ENCODE results near the gene RPSA.

The RPSA gene

GRCh38 chr3:39407259-39407629, 724 bp downstream of the RPSA start:
- peak overlapping the region; percentile 88 for H3K27ac ChIP-seq
- no peaks in the 10 kb centered on the region for H3K36me3 ChIP-seq (ENCODE audit: control insufficient read depth, insufficient read depth, low read length)
- peak overlapping the region; percentile 87 for H2AFZ ChIP-seq
- H3K4me2 ChIP-seq (ENCODE audit: low read length): peak overlapping the region; percentile 94
- no peaks in the 10 kb centered on the region for H3K9me3 ChIP-seq (ENCODE audit: control insufficient read depth, low read length)
- no peaks in the 10 kb centered on the region for H3K27me3 ChIP-seq (ENCODE audit: control insufficient read depth, insufficient read depth, low read length)
- H3K4me1 ChIP-seq: peaks cover 10% of the 10 kb centered on the region
- H3K79me2 ChIP-seq: peaks cover 13% of the 10 kb centered on the region
- peak overlapping the region; percentile 95 for H3K4me3 ChIP-seq (ENCODE audit: low read depth, low read length)
- peak overlapping the region; percentile 91 for H3K9ac ChIP-seq
- TF ChIP-seq CTCF (IDR thresholded peaks at IDR 0.05): no peak

- Histone ChIP-seq H3K9me3 (ENCODE audit: control insufficient read depth, low read length) (no peaks in the 10 kb centered on the region), H2AFZ (no peak overlapping the region), H3K4me2 (ENCODE audit: low read length) (peak overlapping the region; percentile 94), H3K27me3 (ENCODE audit: control insufficient read depth, insufficient read depth, low read length) (no peaks in the 10 kb centered on the region), H3K4me3 (ENCODE audit: low read depth, low read length) (peak overlapping the region; percentile 95), H3K36me3 (ENCODE audit: control insufficient read depth, insufficient read depth, low read length) (no peaks in the 10 kb centered on the region), H3K79me2 (peaks cover 13% of the 10 kb centered on the region), H3K27ac (no peak overlapping the region), H3K4me1 (peaks cover 10% of the 10 kb centered on the region), H3K9ac (no peak overlapping the region)
- no peak for TF ChIP-seq CTCF (IDR thresholded peaks at IDR 0.05)
Observed at GRCh38 chr3:39407773-39408492, 1.4 kb downstream of the RPSA start.

- no peak overlapping the region for H3K4me3 ChIP-seq (ENCODE audit: low read depth, low read length)
- no peak overlapping the region for H3K9ac ChIP-seq
- no peaks in the 10 kb centered on the region for H3K36me3 ChIP-seq (ENCODE audit: control insufficient read depth, insufficient read depth, low read length)
Observed at GRCh38 chr3:39408493-39409372, 2.2 kb downstream of the RPSA start.

GRCh38 chr3:39409514-39410136, 3.1 kb downstream of the RPSA start:
- Histone ChIP-seq H3K36me3 (ENCODE audit: control insufficient read depth, insufficient read depth, low read length) (no peaks in the 10 kb centered on the region), H3K27ac (no peak overlapping the region), H3K9ac (no peak overlapping the region)

More at GRCh38 chr3:39408493-39409372, 2.2 kb downstream of the RPSA start:
- Histone ChIP-seq H3K27me3 (ENCODE audit: control insufficient read depth, insufficient read depth, low read length) (no peaks in the 10 kb centered on the region), H3K4me2 (ENCODE audit: low read length) (no peak overlapping the region), H3K4me1 (peaks cover 10% of the 10 kb centered on the region), H3K79me2 (peaks cover 13% of the 10 kb centered on the region), H3K27ac (no peak overlapping the region), H3K9me3 (ENCODE audit: control insufficient read depth, low read length) (no peaks in the 10 kb centered on the region), H2AFZ (no peak overlapping the region)
- TF ChIP-seq CTCF (IDR thresholded peaks at IDR 0.05): no peak

More at GRCh38 chr3:39409514-39410136, 3.1 kb downstream of the RPSA start:
- TF ChIP-seq CTCF (IDR thresholded peaks at IDR 0.05): no peak
- Histone ChIP-seq H2AFZ (no peak overlapping the region), H3K9me3 (ENCODE audit: control insufficient read depth, low read length) (no peaks in the 10 kb centered on the region), H3K4me3 (ENCODE audit: low read depth, low read length) (no peak overlapping the region), H3K27me3 (ENCODE audit: control insufficient read depth, insufficient read depth, low read length) (no peaks in the 10 kb centered on the region), H3K4me1 (peaks cover 10% of the 10 kb centered on the region), H3K79me2 (peaks cover 13% of the 10 kb centered on the region), H3K4me2 (ENCODE audit: low read length) (no peak overlapping the region)
